GM21381 (cell line): ENCODE measurements around the gene POU2F2.

Experiments
- ATAC-seq: cut with Tn5 transposase; IDR thresholded peaks from one replicate; pipeline ENCODE4 v1.9.1; 2021; ENCODE audit warnings: mild to moderate bottlenecking, moderate library complexity; ENCODE audit not compliant: unreplicated experiment

The POU2F2 gene

GRCh38 chr19:42132030-42132628 lies at the start of gene POU2F2:
Gene POU2F2, minus strand, starts transcription at chr19:42132446. Its CDS starts 35 bp downstream, at chr19:42132411.
- ATAC-seq: peak; percentile 27

DNA sequence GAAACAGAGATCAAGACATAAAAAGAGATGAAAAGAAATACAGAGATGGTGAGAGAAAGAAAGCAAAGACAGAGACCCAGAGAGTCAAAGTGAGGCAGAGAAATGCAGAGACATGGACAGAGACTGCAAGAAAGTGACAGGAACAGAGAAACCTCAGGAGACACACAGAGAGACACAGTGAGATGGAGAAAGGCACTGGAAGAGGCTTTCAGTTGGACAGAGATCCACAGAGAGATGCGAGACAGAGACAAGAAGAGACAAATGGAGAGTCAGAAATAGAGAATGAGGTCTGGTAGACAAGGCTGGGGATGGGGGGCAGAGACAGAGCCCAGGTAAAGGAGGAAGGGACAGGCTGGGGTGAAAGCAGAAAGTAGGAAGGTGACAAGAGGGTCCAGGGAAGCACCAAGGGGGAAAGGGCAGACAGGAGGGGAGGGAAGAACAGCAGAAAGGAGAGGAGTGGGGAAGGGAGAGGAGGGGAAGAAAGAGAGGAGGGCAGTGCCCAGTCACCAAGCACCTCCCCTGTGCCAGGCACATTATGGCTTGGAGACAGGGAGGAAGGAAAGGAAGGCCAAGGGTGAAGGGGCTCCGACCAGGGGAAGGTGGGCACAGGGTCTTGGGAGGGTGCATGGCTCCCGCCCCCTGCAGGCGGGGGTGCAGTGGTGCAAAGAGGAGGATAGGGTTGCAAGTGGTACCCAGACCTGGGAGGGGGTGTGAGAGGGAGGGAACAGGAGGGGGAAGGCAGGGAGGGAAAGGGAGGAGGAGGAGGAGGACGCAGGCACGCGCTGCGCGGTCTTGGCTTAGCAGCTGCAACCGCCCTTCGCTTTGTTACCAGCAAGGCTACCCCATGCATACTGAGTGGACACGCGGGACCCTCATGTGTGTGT lies 46.8 kb upstream of the POU2F2 start:
- no peak for ATAC-seq

GRCh38 chr19:42177686-42178019 lies 45.4 kb upstream of the POU2F2 start:
- ATAC-seq: no peak

GRCh38 chr19:42176990-42177685 lies 44.9 kb upstream of the POU2F2 start:
- no peak for ATAC-seq

DNA sequence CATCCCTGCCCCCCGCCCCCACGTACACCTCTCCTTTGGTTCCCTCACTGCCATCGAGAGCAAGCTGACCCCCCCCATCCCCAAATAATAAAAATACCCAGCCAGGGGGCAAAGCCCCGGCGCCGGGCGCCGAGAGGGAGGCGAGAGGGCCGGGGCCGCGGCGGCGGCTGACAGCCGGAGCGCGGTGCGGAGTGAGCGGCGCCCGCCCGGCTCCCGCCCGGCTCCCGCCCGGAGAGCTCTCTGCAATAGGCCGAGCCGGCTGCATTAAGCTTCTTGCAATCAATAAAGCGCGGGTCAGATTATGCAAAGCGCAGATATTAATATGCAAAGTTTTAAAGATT lies 44.4 kb upstream of the POU2F2 start:
- ATAC-seq: no peak

- no peak for ATAC-seq
Measured at GRCh38 chr19:42175952-42176648, 43.9 kb upstream of the POU2F2 start.

DNA sequence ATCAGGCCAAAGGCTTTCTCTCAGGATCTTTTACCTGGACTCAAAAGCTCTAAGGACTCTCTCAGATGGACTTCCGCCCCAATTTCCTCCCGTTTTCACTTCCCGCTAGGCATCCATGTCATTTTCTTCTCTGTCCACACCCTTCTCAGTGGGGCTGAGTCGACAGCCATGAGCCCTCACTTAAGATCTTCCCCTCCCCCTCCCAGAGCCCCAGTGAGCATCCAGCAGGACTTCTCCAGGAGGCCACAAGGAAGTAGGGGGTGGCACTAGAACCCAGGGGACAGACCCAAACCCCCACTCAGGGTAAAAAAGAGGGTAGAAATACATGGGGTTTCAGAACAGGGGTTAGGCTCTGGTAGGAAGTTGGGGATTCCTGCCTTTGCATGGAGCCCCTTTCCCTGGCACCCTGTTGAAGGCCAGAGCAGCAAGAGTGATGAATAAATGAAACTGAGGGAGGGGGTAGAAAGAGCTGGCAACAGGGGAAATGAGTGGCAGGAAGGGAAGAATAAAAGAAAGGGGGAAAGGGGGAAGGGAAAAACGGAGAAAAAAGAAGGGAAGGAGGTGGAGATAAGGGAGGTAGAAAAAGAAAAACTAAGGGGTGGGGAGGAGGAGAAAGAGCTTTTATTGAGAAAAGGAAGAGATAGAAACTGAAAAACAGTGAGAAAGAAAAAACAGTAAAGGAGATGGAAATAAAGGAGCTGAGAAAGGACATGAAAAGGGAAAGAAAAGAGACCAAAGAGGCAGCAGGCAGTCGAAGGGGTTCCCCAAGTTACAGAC lies 42.9 kb upstream of the POU2F2 start:
- no peak for ATAC-seq

- no peak for ATAC-seq
Measured at GRCh38 chr19:42174188-42174587, 41.9 kb upstream of the POU2F2 start.

- no peak for ATAC-seq
Measured at GRCh38 chr19:42173695-42174094, 41.4 kb upstream of the POU2F2 start.

DNA sequence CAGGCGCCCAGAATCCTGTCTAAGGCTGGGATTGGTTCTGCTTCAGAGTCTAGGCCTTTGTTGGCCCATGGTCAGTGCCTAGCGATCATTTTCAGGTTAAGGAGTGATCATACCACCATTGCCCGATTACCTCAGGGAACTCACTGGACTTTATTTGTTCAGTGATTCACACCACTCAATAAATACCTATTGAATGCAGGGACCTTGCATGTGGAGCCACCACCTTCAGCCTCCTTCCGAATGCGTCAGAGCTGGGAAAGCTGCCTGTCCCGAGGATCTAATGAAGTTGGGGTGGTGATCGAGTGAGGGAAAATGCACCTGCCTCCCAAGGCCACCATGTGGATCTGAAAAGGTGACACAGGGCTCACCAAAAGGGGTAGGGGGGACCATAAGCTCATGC lies 40.0 kb upstream of the POU2F2 start:
- ATAC-seq: no peak

DNA sequence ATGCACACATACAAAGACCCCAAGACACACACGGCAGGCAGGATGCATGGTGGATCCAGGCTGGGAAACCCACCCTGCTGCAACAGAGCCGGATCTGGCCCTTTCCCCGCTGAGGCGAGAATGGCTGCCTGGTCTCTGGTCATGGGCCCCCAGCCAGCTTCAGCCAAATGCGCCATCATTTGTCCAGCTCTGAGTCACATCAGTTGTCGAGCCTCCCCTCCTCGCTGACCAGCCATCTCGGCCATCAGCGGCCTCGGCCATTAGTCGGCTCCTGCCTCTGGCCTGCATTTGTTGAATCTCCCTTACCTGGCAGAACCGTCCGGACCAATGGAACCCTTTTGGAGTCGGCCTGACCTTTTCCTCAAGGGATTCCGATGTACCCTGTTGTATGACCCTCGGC lies 38.5 kb upstream of the POU2F2 start:
- ATAC-seq: no peak

DNA sequence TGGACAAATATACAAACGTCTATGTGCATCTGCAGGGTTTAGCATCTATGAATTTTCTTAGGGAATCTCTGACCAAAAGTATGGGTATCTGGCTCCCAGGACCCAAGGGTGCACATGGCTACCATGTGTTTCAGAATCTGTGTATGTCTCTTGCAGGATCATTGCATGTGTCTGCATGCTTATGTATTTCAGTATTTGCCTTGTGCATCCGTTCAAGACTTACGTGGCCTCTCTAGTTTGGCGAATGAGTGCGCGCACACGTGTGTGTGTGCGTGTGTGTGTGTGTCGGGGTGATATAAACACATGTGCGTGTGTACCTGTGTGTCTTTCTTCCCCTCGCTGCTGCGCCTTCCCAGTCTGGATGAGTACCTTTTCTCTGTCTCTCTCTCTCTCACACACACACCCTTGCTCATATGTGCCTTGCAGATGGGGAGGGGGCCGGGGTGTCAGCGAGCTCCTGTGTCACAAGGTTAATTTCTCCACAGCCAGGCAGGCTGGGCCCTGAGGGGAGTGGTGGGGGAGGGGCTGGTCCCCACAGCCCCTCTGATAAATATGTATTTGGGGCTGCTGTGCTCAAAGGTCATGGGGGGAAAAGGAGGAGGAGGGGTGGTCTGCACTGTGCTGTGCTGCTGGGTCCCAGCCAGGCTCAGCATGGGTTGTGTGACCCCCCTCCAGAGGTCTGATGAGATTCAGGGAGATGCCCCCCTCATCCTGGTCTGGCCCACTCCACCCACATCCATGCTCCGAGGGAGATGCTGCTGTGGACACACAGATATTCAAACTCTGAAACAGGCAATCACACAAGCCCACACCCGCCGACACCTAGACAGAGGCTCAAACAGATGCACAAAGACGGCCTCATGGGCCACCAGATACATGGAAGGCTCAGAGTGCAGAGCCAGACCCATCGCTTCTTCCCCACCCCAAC lies 37.5 kb upstream of the POU2F2 start:
- ATAC-seq: no peak

DNA sequence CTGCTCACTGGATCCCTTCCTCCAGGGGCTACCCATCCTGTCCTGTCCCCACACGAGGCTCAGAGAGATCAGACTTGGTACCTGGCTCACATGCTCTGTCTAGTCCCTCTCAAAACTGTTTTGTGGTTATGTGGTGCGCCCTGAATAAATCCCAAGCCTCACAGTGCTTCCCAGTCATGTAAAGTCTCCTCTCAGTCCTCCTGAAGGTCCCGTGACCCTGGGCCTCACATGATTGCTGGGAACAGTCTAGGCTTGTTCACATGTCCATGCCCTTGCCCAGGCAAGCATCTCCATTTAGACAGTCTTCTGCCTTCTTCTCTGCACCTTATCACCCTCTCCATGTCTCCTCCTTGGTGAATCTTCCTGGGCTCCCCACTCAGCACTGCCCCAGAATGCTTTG lies 36.0 kb upstream of the POU2F2 start:
- no peak for ATAC-seq

DNA sequence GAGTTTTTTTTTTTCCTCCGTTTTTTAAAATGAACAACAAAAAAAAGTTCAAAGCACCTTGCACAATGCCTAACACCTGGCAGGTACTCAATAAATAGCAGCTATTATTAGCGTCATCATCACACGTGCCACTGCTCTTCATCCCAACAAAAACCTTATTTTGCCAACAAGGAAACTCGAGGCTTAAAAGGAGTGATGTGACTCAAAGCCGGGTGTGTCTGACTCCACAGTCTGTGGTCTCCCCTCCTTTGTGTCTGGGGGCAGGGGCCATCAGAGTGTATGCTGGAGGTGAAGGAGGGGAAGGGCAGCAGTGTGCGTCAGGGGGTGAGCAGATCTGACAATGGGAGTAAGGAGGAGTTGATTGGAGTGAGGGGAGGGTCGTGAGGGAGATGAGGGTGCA lies 34.1 kb upstream of the POU2F2 start:
- no peak for ATAC-seq

- no peak for ATAC-seq
Measured at GRCh38 chr19:42165146-42165545, 32.9 kb upstream of the POU2F2 start.

GRCh38 chr19:42161616-42162263 lies 29.5 kb upstream of the POU2F2 start:
- no peak for ATAC-seq

GRCh38 chr19:42159942-42160341 lies 27.7 kb upstream of the POU2F2 start:
- ATAC-seq: no peak

GRCh38 chr19:42158926-42159325 lies 26.7 kb upstream of the POU2F2 start:
- ATAC-seq: no peak

GRCh38 chr19:42156571-42156970 lies 24.3 kb upstream of the POU2F2 start:
- ATAC-seq: no peak
